NB4 (cell line): ENCODE results near the gene TPSB2.
"Not testable (repeated sequence)": the region's sequence is repeated elsewhere in the genome, so short reads cannot be mapped to it uniquely, and the experiment has no call there.

Experiments
- DNase-seq: peaks from one replicate; pipeline ENCODE4 v3.0.0; 2010; ENCODE audit warnings: low read depth
- H3K4me3 ChIP-seq: one replicate; pipeline ENCODE4 v1.5.1; 2011; ENCODE audit warnings: mild to moderate bottlenecking, low read depth, low read length, moderate library complexity
- CTCF ChIP-seq: IDR thresholded peaks from one replicate; pipeline ENCODE4 v1.5.1; 2012; ENCODE audit warnings: low read depth, low read length
- MAX ChIP-seq: IDR thresholded peaks from 2 replicates; pipeline ENCODE4 v1.6.1; 2011; ENCODE audit warnings: low read depth, low read length
- MYC ChIP-seq: IDR thresholded peaks from 2 replicates; pipeline ENCODE4 v1.6.1; 2011; ENCODE audit warnings: low read depth, low read length
- POLR2A ChIP-seq: IDR thresholded peaks from 2 replicates; pipeline ENCODE4 v1.6.1; 2011; ENCODE audit warnings: mild to moderate bottlenecking; ENCODE audit not compliant: insufficient read length; ENCODE audit errors: extremely low read depth

The TPSB2 gene

GRCh38 chr16:1275791-1276579 is 46.0 kb upstream of the TPSB2 start:
- DNase-seq, result no peak
- TF ChIP-seq POLR2A (no peak), MYC (no peak), CTCF (no peak), MAX (no peak)
- no peak overlapping the region for H3K4me3 ChIP-seq

GRCh38 chr16:1274767-1275166 is 44.8 kb upstream of the TPSB2 start:
- no peak for DNase-seq
- TF ChIP-seq POLR2A (no peak), MYC (no peak), CTCF (no peak), MAX (no peak)
- no peak overlapping the region for H3K4me3 ChIP-seq

- no peak for TF ChIP-seq POLR2A
- TF ChIP-seq MAX, result no peak
- TF ChIP-seq CTCF, result no peak
- no peak for TF ChIP-seq MYC
- no peak for DNase-seq
- no peak overlapping the region for H3K4me3 ChIP-seq
Observed at GRCh38 chr16:1273816-1274215, 43.8 kb upstream of the TPSB2 start.

- DNase-seq, result no peak
- TF ChIP-seq POLR2A, result no peak
- TF ChIP-seq CTCF, result no peak
- no peak for TF ChIP-seq MYC
- TF ChIP-seq MAX, result no peak
Observed at GRCh38 chr16:1272453-1273198, 42.6 kb upstream of the TPSB2 start.

GRCh38 chr16:1271724-1272413 is 41.9 kb upstream of the TPSB2 start:
- not testable (repeated sequence) for DNase-seq, H3K4me3 ChIP-seq

More at GRCh38 chr16:1272453-1273198, 42.6 kb upstream of the TPSB2 start:
- no peak overlapping the region for H3K4me3 ChIP-seq

- no peak for DNase-seq
- no peak overlapping the region for H3K4me3 ChIP-seq
- TF ChIP-seq MYC (no peak), POLR2A (no peak), CTCF (no peak), MAX (no peak)
Observed at GRCh38 chr16:1271380-1271723, 41.4 kb upstream of the TPSB2 start.

- DNase-seq, H3K4me3 ChIP-seq: not testable (repeated sequence)
Observed at GRCh38 chr16:1269418-1269817, 39.4 kb upstream of the TPSB2 start.
